HepG2 (cell line): Measurements from ENCODE around the gene LDB2.

ENCODE experiments used
- CTCF ChIP-seq: sonication (generic); formaldehyde crosslinking; IDR thresholded peaks from 2 replicates; pipeline ENCODE4 v1.5.0; 2020; ENCODE audit warnings: mild to moderate bottlenecking, missing genetic modification reagents, moderate library complexity
- IRF1 ChIP-seq: sonication (generic); formaldehyde crosslinking; IDR thresholded peaks from 2 replicates; pipeline ENCODE4 v1.4.0; 2020; ENCODE audit warnings: low read depth, mild to moderate bottlenecking, missing genetic modification reagents
- PHF21A ChIP-seq: sonication (generic); formaldehyde crosslinking; IDR thresholded peaks from 2 replicates; pipeline ENCODE4 v1.5.0; 2020; ENCODE audit warnings: mild to moderate bottlenecking, missing genetic modification reagents
- POLR2A ChIP-seq, 2 experiments: IDR thresholded peaks; 2 replicates each; pipeline ENCODE4 v1.6.1; 2011; ENCODE audit warnings: low read depth in 2 of 2, low read length in 2 of 2, mild to moderate bottlenecking in 1 of 2, moderate library complexity in 1 of 2; ENCODE audit not compliant: insufficient read depth in 1 of 2
- RBM22 ChIP-seq: fragments of 200-400 bp; formaldehyde crosslinking; optimal IDR thresholded peaks from 2 replicates; pipeline ENCODE3; 2017; ENCODE audit warnings: mild to moderate bottlenecking, low read length, moderate library complexity
- SP5 ChIP-seq: IDR thresholded peaks from 2 replicates; pipeline ENCODE4 v1.6.1; 2016; ENCODE audit warnings: low read depth, borderline replicate concordance
- TOE1 ChIP-seq: sonication (generic); formaldehyde crosslinking; IDR thresholded peaks from 2 replicates; pipeline ENCODE4 v1.4.0; 2020; ENCODE audit warnings: mild to moderate bottlenecking, missing genetic modification reagents
- ZNF3 ChIP-seq: IDR thresholded peaks from 2 replicates; pipeline ENCODE4 v1.7.0; 2017; ENCODE audit warnings: inconsistent platforms
- ZNF333 ChIP-seq: sonication (generic); formaldehyde crosslinking; IDR thresholded peaks from 2 replicates; pipeline ENCODE4 v1.4.0; 2020; ENCODE audit warnings: mild to moderate bottlenecking, missing genetic modification reagents, borderline replicate concordance
- ZNF451 ChIP-seq: sonication (generic); formaldehyde crosslinking; IDR thresholded peaks from 2 replicates; pipeline ENCODE4 v1.5.0; 2020; ENCODE audit warnings: mild to moderate bottlenecking, missing genetic modification reagents
- ZNF777 ChIP-seq: sonication (generic); formaldehyde crosslinking; IDR thresholded peaks from 2 replicates; pipeline ENCODE4 v1.4.0; 2020; ENCODE audit warnings: missing genetic modification reagents
- TF ChIP-seq, protein P1 (sequence below): sonication (generic); formaldehyde crosslinking; IDR thresholded peaks from 2 replicates; pipeline ENCODE4 v1.4.0; 2020; ENCODE audit warnings: mild to moderate bottlenecking, missing genetic modification reagents

DNA sequence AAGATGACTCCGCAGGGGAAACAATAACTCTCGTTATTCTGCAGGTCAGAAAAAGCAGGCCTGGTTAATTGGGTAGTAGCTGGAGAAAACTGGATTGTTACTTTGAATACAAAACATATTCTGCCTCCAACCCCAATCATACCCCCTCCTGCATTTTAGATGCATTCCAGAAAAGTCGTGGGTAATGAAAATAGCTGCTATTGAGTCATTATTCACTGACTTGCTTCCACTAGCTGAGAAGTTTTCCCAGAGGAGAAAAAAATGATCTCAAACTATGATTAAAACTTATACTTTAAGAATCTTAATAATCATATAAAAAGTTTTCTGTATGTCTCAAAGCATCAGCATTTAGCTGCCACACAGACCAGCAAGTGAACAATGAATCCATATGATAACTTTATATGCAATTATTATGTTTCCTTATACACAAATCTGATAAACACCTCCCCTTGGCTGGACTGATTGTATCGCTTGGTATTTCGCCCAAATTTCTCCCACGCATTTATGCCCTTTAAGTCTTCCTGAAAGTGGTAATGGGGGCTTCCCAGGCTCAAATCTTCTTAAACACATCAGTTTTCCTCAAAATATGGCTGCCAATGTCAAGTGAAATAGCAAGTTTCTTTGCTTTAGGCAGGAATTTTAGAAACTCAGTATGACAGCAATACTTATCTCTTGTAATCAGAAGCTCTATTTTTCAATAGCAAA lies 181.0 kb downstream of the LDB2 start:
- TF ChIP-seq IRF1 (no peak), ZNF451 (CRISPR knock-in tag) (no peak), PHF21A (CRISPR knock-in tag) (no peak), ZNF3 (no peak), RBM22 (no peak), POLR2A (IDR thresholded peaks at IDR 0.05; ENCODE audit: insufficient read depth in 1 of 2, low read depth in 2 of 2, low read length in 2 of 2) (no peak), SP5 (no peak), ZNF777 (CRISPR knock-in tag) (no peak), CTCF (CRISPR knock-in tag) (no peak), ZNF333 (CRISPR knock-in tag) (no peak), TOE1 (CRISPR knock-in tag) (no peak)
- TF ChIP-seq, protein P1, sequence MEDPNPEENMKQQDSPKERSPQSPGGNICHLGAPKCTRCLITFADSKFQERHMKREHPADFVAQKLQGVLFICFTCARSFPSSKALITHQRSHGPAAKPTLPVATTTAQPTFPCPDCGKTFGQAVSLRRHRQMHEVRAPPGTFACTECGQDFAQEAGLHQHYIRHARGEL (CRISPR knock-in tag), result no peak
